Measurements from ENCODE around the gene DGKI. TPM values are rescaled to one million over a fixed set of nuclear protein-coding genes. Genes with fewer than 3 reads are reported as not detected.
A peak's percentile ranks its signal among the peaks of the same experiment; 100 is the strongest.

The DGKI gene
- total RNA-seq, 2 experiments from 2014 or later, result 1.8 to 2.2 TPM

GRCh38 chr7:137878333-137878961 lies 31.7 kb upstream of the DGKI start:
- Mint-ChIP-seq H3K27me3 (no peaks in the 10 kb centered on the region), H3K9me3 (no peaks in the 10 kb centered on the region), H3K36me3 (peaks cover 48% of the 10 kb centered on the region), H3K4me1 (peaks cover 18% of the 10 kb centered on the region), H3K27ac (peak overlapping the region; percentile 51), H3K4me3 (no peak overlapping the region)
- DNase-seq, result no peak

DNA sequence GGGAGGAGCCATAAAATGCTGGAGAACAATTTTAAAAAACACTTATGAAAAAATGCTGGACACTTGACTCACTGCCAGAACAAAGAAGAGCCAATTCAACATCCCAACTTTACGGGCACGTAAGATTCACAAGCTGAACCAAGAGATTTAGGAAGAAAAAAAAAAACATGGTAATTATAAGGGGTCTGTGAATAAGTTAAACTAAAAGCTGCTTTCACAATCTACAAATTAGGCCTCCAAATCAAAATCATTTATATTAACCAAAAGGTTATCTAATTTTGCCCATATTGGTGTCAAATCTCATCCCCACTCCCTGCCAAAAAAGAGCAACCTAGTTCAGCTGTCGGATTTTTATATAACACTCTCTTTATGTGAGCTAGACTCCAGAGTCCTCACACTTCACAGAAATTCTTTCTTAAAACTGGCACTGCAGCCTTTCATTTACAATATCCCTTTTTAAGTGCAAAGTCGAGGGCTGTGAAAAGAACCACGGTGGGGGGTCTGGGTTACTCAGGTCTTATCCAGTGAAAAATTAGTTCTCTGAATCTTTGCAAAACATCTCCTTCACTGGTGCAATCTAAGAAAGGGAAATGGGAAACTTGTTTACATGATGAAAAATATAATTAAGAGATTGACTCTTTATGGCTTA lies 30.4 kb upstream of the DGKI start:
- Mint-ChIP-seq H3K4me3 (no peak overlapping the region), H3K36me3 (peaks cover 51% of the 10 kb centered on the region), H3K9me3 (no peaks in the 10 kb centered on the region), H3K27ac (no peak overlapping the region), H3K4me1 (peaks cover 21% of the 10 kb centered on the region), H3K27me3 (no peaks in the 10 kb centered on the region)
- no peak for DNase-seq

DNA sequence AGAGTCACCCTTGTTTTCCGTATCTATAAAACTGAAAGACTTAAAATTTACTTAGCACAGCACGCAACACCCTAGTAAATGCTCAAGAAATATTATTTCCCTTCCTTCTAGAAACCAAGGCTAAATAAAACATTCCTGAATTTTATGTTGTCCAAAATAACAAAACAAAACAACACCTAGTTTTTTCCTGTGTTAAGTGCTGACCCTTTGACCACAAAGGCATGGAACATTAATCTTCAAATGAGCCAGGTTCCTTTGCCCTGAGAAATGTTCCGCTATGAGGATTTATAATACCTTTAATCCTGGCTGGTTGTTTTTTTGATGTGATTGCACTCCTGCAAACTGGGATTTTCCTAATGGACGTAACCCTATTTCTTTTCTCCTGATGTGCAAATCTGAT lies 29.0 kb upstream of the DGKI start:
- H3K36me3 Mint-ChIP-seq, result peaks cover 49% of the 10 kb centered on the region
- H3K4me3 Mint-ChIP-seq, result no peak overlapping the region
- DNase-seq, result no peak
- H3K27ac Mint-ChIP-seq, result no peak overlapping the region
- peaks cover 22% of the 10 kb centered on the region for H3K4me1 Mint-ChIP-seq
- no peaks in the 10 kb centered on the region for H3K27me3 Mint-ChIP-seq
- no peaks in the 10 kb centered on the region for H3K9me3 Mint-ChIP-seq

DNA sequence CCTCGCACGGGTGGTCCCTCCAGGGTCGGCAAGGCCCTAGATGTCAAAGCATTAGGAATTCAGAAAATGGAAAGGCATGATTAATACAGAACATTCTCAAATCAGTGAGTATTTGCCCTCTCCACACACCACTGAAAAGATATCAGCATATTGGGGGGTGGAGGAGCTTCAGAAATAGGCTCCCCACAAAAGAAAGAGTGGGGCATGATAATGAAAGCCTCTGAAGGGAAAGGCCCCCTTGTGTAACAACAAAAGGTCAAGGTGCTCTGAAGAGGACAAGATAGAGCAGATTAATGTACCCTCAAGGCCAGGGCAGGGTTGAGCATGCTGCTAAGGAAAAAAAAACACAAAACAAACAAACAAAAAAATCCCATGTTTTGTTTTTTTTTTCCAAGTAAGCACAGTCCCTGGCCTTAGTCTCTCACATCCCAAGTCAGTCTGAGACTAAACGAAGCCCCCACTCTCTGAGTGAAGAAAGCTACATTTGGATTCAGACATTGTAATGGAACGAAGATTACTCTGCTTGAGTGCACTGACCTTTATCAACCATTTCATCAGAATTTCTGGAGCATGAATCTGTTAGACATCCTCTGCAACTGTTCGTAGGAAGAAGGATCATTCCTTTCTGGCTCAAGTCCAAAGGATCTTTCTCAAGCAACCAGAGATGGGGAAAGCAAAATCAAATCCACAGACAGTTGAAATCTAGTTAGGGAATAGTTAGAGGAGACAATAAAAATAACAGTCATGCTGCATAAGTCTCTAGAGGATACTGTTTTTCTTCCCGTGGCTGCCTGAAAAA lies 27.4 kb upstream of the DGKI start:
- Mint-ChIP-seq H3K36me3 (peaks cover 46% of the 10 kb centered on the region), H3K27me3 (no peaks in the 10 kb centered on the region), H3K9me3 (peaks cover 4% of the 10 kb centered on the region), H3K4me1 (peaks cover 24% of the 10 kb centered on the region), H3K4me3 (no peak overlapping the region), H3K27ac (peak overlapping the region; percentile 92)
- no peak for DNase-seq

GRCh38 chr7:137873524-137873923 lies 26.8 kb upstream of the DGKI start:
- peaks cover 23% of the 10 kb centered on the region for H3K4me1 Mint-ChIP-seq
- H3K27ac Mint-ChIP-seq, result peak overlapping the region; percentile 92
- no peaks in the 10 kb centered on the region for H3K27me3 Mint-ChIP-seq
- H3K4me3 Mint-ChIP-seq, result peak overlapping the region; percentile 67
- peaks cover 4% of the 10 kb centered on the region for H3K9me3 Mint-ChIP-seq
- peak; percentile 53 for DNase-seq
- H3K36me3 Mint-ChIP-seq, result peaks cover 45% of the 10 kb centered on the region

DNA sequence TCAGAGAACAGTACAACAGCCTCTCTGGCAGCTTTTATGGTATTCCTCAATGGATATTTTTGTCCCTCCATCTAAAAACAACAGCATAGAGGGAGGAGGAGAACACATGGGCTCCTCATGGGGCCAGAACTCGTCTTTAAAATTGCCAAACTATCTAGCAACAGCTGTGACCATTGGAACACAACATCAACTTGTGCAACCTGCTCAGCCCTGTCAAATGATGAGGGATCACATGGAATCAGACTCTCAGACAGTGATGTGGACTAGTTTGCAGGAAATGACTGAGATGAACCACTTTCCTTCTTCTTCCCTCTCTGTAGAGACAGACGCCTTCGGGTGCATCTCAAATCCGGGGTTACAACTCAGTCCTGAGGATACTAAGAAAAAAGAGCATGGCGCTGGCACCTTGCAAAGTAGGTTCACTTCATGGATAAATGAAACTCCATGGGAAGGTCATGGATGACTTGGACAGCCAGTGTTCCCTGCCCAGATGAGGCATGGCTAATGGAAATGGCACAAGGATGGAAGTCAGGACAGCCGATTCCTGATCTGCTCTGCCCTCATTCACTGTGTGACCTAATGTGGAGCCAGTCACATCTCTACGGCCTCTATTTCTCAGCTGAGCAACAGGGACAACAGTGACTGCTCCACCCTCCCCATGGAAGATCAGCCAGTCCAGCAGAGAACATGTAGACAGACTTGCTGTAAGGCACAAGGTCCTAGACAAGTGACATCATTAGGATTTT lies 24.6 kb upstream of the DGKI start:
- peaks cover 8% of the 10 kb centered on the region for H3K9me3 Mint-ChIP-seq
- no peak overlapping the region for H3K4me3 Mint-ChIP-seq
- no peak for DNase-seq
- H3K27ac Mint-ChIP-seq, result peak overlapping the region; percentile 30
- peaks cover 23% of the 10 kb centered on the region for H3K4me1 Mint-ChIP-seq
- no peaks in the 10 kb centered on the region for H3K27me3 Mint-ChIP-seq
- H3K36me3 Mint-ChIP-seq, result peaks cover 43% of the 10 kb centered on the region

- H3K4me1 Mint-ChIP-seq, result peaks cover 23% of the 10 kb centered on the region
- H3K36me3 Mint-ChIP-seq, result peaks cover 46% of the 10 kb centered on the region
- H3K27ac Mint-ChIP-seq, result peak overlapping the region; percentile 51
Observed at GRCh38 chr7:137870684-137871083, 23.9 kb upstream of the DGKI start.

GRCh38 chr7:137870078-137870477 lies 23.3 kb upstream of the DGKI start:
- Mint-ChIP-seq H3K4me1 (peaks cover 23% of the 10 kb centered on the region), H3K27ac (no peak overlapping the region), H3K4me3 (no peak overlapping the region), H3K36me3 (peaks cover 49% of the 10 kb centered on the region), H3K27me3 (no peaks in the 10 kb centered on the region), H3K9me3 (peaks cover 17% of the 10 kb centered on the region)
- no peak for DNase-seq

More at GRCh38 chr7:137870684-137871083, 23.9 kb upstream of the DGKI start:
- peaks cover 14% of the 10 kb centered on the region for H3K9me3 Mint-ChIP-seq
- no peak for DNase-seq
- no peak overlapping the region for H3K4me3 Mint-ChIP-seq
- H3K27me3 Mint-ChIP-seq, result no peaks in the 10 kb centered on the region

DNA sequence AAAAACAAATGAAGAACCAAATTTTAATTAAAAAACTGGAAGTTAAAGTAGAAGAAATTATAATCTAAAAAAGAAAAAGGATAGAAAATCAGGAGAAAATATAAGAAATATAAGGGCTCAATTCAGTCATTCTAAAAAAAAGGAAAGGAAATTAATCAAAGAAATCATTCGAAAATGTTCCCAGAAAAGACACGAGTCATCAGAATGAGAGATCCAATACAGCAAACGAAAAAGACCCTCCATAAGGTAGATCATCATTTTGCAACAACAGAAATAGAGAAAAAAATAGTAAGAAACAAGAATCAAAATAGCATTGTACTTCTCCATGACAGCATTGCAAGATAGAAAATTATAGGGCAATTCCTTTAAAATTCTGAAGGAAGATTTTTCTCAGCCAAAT lies 22.5 kb upstream of the DGKI start:
- Mint-ChIP-seq H3K36me3 (peaks cover 51% of the 10 kb centered on the region), H3K4me3 (no peak overlapping the region), H3K4me1 (peaks cover 18% of the 10 kb centered on the region), H3K27me3 (no peaks in the 10 kb centered on the region), H3K9me3 (peaks cover 20% of the 10 kb centered on the region), H3K27ac (no peak overlapping the region)
- DNase-seq, result no peak

- Mint-ChIP-seq H3K36me3 (peaks cover 47% of the 10 kb centered on the region), H3K27ac (no peak overlapping the region)
Observed at GRCh38 chr7:137867289-137867688, 20.5 kb upstream of the DGKI start.

DNA sequence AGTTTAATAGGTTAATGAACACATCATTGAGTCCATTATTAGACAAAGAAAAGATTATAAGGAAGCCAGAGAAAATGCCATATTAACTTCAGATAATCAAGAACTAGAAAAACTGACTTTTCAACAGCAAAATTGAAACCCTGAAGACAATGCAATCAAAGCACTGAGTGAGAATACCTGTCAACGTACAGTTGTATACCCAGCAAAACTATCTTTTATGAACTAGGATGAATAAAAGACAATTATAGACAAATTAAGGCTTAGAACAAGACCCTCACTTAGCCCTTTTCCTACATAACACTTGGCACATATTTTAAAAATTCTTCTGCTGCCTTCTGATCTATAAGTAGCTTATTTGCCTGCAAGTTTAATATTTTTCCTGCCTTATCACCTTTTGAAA lies 19.0 kb upstream of the DGKI start:
- Mint-ChIP-seq H3K9me3 (peaks cover 20% of the 10 kb centered on the region), H3K36me3 (peaks cover 40% of the 10 kb centered on the region), H3K4me3 (no peak overlapping the region), H3K4me1 (peaks cover 3% of the 10 kb centered on the region), H3K27me3 (no peaks in the 10 kb centered on the region), H3K27ac (no peak overlapping the region)
- DNase-seq, result no peak

More at GRCh38 chr7:137867289-137867688, 20.5 kb upstream of the DGKI start:
- Mint-ChIP-seq H3K4me1 (peaks cover 5% of the 10 kb centered on the region), H3K27me3 (no peaks in the 10 kb centered on the region), H3K4me3 (no peak overlapping the region), H3K9me3 (peaks cover 20% of the 10 kb centered on the region)
- DNase-seq, result no peak

GRCh38 chr7:137862964-137863363 lies 16.2 kb upstream of the DGKI start:
- Mint-ChIP-seq H3K4me1 (no peaks in the 10 kb centered on the region), H3K27me3 (no peaks in the 10 kb centered on the region), H3K9me3 (peaks cover 16% of the 10 kb centered on the region), H3K27ac (no peak overlapping the region), H3K36me3 (peaks cover 32% of the 10 kb centered on the region), H3K4me3 (no peak overlapping the region)
- no peak for DNase-seq

DNA sequence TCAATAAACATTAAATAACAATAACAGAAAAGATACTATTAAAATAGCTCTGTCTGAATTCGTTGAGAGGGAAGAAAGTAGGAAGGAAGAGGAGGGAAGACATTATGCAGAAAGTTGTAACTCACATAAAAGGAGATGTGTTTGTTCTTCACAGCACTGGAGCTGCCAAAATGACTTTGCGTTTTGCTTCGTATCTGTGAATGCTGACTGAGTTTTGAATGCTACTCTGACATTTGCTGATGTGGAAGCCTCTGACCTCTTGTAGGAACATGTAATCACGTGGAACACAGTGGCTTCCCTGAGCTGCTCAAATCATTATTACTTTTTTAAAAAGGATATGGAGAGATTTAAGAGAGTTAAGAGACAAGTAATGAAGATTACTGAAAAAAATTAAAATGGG lies 15.6 kb upstream of the DGKI start:
- DNase-seq, result no peak
- H3K27me3 Mint-ChIP-seq, result no peaks in the 10 kb centered on the region
- no peaks in the 10 kb centered on the region for H3K4me1 Mint-ChIP-seq
- H3K27ac Mint-ChIP-seq, result peak overlapping the region; percentile 2
- H3K4me3 Mint-ChIP-seq, result no peak overlapping the region
- peaks cover 32% of the 10 kb centered on the region for H3K36me3 Mint-ChIP-seq
- peaks cover 16% of the 10 kb centered on the region for H3K9me3 Mint-ChIP-seq

DNA sequence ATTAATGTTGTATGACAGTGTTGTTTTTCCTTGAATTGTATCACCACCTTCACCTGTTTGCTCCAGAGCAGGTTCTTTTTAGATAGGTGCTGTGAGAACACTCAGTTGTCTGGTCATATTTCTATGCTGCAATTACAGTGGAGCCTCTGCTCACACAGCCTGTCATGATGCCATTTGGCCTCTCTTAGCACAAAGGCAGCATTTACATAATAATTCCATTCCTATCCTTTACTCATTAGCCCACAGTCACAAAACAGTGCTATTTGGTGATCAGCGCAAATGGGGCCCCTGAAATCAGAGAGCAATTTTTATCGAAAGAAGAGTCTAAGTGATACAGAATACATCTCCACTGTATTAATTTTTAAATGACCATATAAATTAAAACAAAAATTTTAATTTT lies 13.8 kb upstream of the DGKI start:
- peaks cover 23% of the 10 kb centered on the region for H3K36me3 Mint-ChIP-seq
- H3K9me3 Mint-ChIP-seq, result peaks cover 5% of the 10 kb centered on the region
- no peak for DNase-seq
- no peaks in the 10 kb centered on the region for H3K27me3 Mint-ChIP-seq
- H3K4me1 Mint-ChIP-seq, result no peaks in the 10 kb centered on the region
- H3K27ac Mint-ChIP-seq, result no peak overlapping the region
- no peak overlapping the region for H3K4me3 Mint-ChIP-seq

DNA sequence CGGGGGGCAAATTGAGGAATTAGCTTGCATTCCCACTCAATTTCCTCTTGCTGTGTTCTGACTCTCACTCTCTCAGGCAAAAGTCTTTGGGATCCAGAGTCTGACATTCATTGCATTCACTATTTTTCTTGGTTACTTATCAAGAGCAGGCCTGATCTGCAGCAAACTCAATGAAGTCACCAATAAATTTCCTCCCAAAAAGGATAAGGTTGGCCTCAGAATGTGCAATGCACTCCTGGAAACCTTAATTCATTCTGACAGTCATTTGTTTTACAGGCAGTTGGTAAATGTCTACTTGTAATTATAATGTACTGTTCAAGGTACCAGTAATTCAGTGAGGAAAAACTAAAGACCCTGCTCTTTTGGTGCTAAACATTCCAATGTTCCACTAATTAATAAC lies 6.3 kb upstream of the DGKI start:
- Mint-ChIP-seq H3K9me3 (no peaks in the 10 kb centered on the region), H3K4me3 (no peak overlapping the region)

More for the DNA sequence above, 6.3 kb upstream of the DGKI start:
- H3K27me3 Mint-ChIP-seq, result peaks cover 29% of the 10 kb centered on the region
- H3K4me1 Mint-ChIP-seq, result peaks cover 11% of the 10 kb centered on the region
- peaks cover 6% of the 10 kb centered on the region for H3K36me3 Mint-ChIP-seq
- no peak for DNase-seq
- no peak overlapping the region for H3K27ac Mint-ChIP-seq

All from activated naive CD8-positive, alpha-beta T cell treated with anti-CD3 and anti-CD28 coated beads for 36 hours (primary cell).